ENCODE results near the gene HLA-DOB. TPM values are rescaled to one million over a fixed set of nuclear protein-coding genes. Genes with fewer than 3 reads are reported as not detected.

HLA-DOB gene
- total RNA-seq, 1 donor = not detected

DNA sequence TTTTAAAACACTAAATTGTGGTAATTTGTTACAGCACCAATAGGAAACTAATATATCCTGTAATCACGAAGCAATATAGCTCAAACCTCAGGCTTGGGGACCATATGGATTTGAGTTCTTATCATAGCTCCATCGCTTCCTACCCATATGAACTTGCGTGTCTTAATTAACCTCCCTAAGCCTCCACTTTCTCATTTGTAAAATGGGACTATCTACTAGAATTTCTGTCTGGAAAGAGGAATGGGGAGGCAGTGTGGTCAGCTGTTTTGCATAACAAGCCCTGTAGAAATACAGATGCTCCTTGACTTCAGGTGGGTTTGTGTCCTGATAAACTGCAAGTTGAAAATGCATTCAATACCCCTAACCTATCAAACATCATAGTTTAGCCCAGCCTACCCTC, 17.1 kb downstream of the HLA-DOB start:
- no peak overlapping the region for H3K4me3 ChIP-seq (ENCODE audit: low read depth, low read length)
- TF ChIP-seq, protein P1, sequence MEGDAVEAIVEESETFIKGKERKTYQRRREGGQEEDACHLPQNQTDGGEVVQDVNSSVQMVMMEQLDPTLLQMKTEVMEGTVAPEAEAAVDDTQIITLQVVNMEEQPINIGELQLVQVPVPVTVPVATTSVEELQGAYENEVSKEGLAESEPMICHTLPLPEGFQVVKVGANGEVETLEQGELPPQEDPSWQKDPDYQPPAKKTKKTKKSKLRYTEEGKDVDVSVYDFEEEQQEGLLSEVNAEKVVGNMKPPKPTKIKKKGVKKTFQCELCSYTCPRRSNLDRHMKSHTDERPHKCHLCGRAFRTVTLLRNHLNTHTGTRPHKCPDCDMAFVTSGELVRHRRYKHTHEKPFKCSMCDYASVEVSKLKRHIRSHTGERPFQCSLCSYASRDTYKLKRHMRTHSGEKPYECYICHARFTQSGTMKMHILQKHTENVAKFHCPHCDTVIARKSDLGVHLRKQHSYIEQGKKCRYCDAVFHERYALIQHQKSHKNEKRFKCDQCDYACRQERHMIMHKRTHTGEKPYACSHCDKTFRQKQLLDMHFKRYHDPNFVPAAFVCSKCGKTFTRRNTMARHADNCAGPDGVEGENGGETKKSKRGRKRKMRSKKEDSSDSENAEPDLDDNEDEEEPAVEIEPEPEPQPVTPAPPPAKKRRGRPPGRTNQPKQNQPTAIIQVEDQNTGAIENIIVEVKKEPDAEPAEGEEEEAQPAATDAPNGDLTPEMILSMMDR (IDR thresholded peaks at IDR 0.05; ENCODE audit: insufficient read depth, low read length) = no peak
- no peak for DNase-seq (ENCODE audit: low read depth)

DNA sequence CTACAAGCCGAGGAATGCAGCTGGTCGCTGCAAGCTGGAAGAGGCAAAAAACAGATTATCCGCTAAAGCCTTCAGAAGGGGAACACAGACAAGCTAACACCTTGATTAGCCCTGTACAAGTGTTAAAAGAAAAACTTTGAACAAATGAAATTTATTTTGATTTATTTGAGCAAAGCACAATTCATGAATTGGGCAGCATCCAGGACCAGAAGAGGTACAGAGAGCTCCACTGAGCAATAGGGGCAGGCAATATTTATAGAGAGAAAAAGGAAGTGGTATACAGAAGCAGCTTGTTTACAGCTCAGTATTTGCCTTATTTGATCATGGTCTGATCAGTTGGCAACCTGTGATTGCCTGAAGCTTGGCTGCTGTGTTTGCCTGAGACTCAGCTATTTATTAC, 17.6 kb downstream of the HLA-DOB start:
- no peak overlapping the region for H3K4me3 ChIP-seq (ENCODE audit: low read depth, low read length)
- TF ChIP-seq, protein P1 (IDR thresholded peaks at IDR 0.05; ENCODE audit: insufficient read depth, low read length) = no peak
- DNase-seq (ENCODE audit: low read depth) = no peak

DNA sequence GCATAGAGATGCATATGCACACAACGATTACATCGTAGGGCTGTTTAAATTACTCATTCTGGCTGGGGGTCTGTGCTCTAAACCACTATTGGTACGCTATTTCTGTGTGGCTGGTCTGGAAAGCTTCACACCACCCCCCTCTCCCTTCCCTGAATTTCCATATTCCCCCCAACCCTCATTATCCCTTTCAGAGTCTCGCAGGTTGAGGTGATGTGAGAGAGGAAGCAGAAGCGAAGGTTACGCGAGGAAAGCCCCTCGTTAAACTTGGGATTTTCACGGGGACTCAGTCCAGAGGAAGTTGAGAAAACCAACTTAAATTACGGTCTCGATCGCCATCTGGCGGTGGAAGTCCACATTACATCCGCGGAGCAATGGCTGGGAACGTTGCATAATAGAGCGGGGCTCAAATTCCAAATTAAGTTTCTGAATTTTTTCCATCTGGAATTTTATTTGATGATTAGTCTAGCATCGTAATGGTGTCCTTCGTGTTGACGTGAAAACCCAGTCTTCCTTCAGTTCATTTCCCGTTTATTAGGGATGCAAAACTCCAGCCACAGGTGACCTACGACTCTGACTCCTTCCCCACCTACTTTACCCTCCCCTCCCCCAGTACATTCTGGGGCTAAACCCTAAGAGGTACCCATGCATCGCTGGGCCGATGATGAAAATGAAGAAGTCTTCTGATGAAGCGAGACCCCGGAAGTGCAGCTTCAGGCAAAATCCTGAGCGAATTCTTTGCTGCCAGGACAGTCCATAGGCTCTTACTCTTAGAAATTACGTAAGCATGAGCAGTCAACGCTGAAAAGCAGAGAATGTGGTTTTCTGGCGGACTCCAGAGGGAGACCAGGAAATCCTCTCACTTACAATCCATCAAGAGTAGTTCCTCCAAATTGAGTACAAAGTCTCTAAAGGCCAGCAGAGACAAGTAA, 19.7 kb downstream of the HLA-DOB start:
- TF ChIP-seq, protein P1 (IDR thresholded peaks at IDR 0.05; ENCODE audit: insufficient read depth, low read length) = peak; percentile 78
- DNase-seq (ENCODE audit: low read depth) = peak; percentile 77
- peak overlapping the region; percentile 47 for H3K4me3 ChIP-seq (ENCODE audit: low read depth, low read length)

DNA sequence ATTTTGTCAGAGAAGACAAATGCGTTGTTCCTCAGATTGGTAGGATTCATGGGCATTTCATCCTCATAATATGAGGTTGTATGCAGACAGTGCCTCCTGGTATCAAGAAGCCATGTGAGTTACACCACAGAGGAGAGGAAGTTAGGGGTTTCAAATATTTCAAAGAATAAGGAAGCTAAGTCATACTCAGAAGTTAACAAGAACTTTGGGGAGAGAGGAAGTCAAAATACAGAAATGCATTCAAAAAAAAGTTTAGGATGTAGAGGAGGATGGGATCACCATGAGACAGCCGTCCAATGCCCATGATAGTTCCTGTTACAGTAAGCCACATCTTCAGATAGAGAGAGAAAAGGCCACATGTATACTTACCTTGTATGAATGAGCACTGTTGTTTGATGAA, 22.3 kb downstream of the HLA-DOB start:
- H3K4me3 ChIP-seq (ENCODE audit: low read depth, low read length) = no peak overlapping the region
- DNase-seq (ENCODE audit: low read depth) = no peak
- TF ChIP-seq, protein P1 (IDR thresholded peaks at IDR 0.05; ENCODE audit: insufficient read depth, low read length) = no peak

DNA sequence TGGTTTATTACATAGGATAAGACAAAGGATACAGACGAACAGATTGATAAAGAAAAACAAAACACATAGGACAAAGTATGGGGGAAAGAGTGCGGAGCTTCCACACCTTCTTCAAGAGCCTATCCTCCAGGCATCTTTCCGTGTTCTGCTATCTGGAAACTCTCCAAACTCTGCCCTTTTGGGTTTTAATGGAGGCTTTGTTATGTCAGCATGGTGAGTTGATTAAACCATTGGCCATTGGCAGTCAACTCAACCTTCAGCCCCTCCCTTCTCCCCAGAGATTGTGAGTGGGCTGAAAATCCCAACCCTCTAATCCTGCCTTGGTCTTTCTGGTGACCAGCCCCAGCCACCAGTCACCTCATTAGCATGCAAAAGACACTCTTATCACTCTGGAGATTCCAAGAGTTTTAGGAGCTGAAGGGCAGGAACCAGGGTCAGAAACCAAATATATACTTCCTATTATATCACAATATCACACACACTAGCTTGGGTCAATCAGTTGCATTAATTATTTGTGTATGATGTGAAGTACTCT, 23.8 kb downstream of the HLA-DOB start:
- no peak for DNase-seq (ENCODE audit: low read depth)
- no peak overlapping the region for H3K4me3 ChIP-seq (ENCODE audit: low read depth, low read length)
- TF ChIP-seq, protein P1 (IDR thresholded peaks at IDR 0.05; ENCODE audit: insufficient read depth, low read length) = no peak

DNA sequence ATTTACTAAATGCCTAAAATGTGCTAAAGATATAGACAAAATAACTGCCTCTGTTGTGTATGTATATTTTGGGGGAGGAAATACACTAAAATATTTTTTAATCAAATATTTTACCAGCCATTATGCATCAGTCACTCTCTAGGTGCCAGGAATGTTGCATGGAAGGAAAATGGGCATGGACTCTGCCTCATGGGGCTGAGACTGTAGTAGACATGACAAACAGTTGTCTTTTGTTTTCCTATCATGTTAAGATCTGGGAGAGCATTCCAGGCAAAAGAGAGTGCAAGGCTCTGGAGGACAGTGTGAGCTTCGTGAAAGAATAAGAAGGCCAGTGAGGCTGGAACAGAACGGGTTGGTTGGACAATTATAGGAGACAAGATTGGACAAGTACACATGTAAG, 26.5 kb downstream of the HLA-DOB start:
- TF ChIP-seq, protein P1 (IDR thresholded peaks at IDR 0.05; ENCODE audit: insufficient read depth, low read length) = no peak
- no peak overlapping the region for H3K4me3 ChIP-seq (ENCODE audit: low read depth, low read length)
- DNase-seq (ENCODE audit: low read depth) = no peak

Data from fibroblast of the aortic adventitia (primary cell).